Fibroblast of skin of left biceps (primary cell): Measurements from ENCODE around the gene CTIF.

Source experiments
- DNase-seq, 2 experiments: peaks; one replicate each; pipeline ENCODE4 v3.0.0-alpha.2; 2013; ENCODE audit warnings: low read depth in 2 of 2

Gene CTIF

DNA sequence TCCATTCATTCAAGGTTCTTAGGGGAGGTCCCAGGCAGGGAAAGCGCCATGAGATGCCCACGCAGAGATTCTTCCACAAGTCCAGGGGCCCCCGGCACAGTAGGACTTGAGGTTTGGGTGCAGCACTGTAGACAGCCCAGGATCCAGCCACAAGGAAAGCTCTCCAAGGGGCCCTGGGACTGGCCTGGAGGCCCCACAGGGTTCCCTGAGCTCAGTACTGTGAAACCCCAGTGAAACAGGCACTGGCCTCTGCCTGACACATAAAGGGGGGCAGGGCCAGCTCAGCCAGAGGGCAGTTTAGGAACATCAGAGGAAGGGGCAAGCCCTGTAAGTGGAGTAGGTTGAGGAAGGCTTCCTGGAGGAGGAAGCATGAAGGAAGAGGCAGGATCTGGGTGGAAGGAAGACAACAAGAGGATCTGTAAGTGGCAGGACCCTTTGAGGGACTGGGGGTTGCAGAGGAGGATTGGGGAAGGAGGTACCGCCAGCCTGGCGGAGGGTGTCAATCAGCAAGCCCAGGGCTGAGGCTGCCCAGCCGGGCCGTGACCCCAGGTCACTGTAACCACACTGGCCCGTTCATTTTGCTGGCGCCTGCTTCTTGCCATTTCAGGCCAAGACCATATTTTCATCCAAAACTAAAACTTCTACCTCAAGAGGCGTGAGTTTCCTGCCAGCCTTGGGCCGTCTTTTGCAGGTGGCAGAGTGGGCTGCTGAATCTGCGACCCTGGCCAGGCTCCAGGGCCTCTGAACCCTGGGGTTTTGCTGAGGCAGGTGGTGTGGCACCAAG lies 236.7 kb downstream of the CTIF start:
- no peak for DNase-seq

DNA sequence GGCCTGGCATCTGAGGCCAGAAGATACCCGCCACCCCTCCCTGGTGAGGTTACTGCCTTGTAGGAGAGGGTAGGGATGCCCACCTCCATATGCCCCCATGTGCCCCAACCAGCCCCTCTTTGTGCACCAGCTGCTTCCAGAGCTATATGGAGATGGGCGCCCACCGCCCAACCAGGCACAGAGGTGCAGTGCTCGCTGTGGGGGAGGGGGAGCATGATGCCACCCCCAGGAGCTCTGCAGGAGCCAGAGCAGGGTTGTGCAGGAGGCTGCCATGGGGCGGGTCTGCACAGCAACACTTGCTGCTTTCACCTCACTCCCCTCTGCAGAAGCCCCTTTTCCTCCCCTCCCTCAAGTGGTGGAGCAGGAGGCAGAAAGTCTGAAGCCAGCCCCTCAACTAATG lies 237.3 kb downstream of the CTIF start:
- DNase-seq: no peak

- no peak for DNase-seq
Measured at GRCh38 chr18:48776641-48777025, 237.8 kb downstream of the CTIF start.

DNA sequence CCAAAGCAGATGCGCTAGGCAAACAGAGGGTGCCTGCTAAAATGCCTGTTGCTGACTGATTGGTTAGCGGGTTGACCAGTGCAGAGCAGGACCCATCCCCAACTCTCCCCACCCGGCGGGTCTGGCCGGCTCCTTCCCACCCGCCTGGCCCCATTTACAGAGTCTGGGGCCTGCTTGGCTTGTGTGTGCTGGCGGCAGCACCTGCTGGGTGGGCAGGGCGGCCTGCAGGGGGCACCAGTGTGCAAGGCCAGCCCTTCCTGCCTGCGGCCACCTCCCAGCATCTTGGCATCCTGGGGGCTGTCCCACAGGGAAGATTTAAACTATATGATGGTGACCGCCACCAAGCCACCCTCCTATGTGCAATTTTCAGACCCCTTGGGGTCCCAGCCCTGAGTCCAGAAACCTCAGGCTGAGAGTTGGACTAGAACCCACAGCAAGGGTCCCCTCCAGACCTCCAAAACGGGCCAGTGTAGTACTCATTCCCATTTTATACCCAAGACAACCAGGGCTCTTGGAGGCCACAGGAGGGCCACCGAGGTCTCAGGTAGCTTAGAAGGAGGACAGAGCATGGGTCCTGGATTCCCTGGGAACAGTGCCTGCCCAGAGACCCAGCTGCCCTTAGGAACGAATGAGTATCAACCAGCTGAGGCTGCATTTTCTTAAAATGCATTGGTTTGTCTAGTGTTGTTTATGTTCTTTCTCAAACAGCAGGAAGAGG lies 238.4 kb downstream of the CTIF start:
- no peak for DNase-seq

- DNase-seq: no peak
Measured at GRCh38 chr18:48777744-48778116, 238.9 kb downstream of the CTIF start.

- no peak for DNase-seq
Measured at GRCh38 chr18:48778344-48779011, 239.6 kb downstream of the CTIF start.

DNA sequence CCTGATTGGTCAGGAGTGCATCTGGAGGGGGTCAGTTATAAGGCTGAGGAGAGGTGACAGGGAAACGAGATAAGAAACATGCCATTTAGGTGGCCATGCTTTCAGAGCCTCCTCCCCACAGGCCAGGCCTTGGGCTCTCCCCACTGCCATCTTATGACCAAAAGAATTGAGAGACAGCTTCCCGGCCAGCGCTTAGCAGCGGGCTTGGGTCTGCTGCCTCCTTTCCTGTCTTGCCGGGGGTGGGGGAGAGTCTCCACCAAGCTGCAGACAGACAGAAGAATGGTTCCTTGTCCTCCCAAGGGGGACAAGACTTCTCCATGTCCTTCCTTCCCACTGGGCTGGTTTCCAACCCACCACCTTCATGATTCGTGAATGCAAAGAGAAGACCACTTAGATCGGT lies 240.6 kb downstream of the CTIF start:
- no peak for DNase-seq

- no peak for DNase-seq
Measured at GRCh38 chr18:48780201-48780912, 241.5 kb downstream of the CTIF start.

DNA sequence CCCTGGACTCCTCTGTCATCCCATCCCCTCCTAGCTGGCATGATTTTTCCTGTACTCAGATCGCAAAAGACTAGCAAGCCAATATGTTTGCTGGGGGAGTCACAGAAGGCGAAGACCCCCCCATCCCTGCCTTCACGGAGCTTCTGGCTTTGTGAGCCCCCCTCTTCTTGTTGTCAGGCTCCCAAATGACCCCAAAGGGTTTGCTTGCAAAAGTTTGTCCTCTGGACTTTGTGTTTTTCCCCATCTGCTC lies 242.0 kb downstream of the CTIF start:
- DNase-seq: no peak

- no peak for DNase-seq
Measured at GRCh38 chr18:48781163-48781987, 242.5 kb downstream of the CTIF start.

- DNase-seq: no peak
Measured at GRCh38 chr18:48781988-48782363, 243.1 kb downstream of the CTIF start.

DNA sequence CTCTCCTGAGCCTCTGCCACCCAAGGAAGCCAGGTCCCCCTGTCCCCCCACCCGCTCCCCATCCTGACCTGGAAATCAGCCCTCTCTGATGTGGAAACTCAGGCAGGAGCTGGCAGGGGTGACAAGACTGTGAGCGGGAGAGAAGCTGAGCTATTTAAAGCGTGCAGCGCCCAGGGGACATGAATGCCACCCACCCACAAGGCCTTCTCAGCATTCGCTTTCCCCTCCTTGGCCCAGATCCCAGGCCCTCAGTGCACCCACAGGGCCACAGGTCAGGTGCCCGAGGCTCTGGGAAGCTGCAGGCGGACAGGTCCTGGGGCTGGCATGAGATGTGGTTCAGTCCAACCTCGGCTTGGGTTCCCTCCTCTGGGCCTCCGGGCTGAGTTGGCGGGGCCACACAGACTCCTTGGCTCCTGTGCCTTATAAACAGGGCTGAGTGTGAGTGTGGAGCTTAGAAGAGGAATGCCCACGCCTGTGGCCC lies 243.6 kb downstream of the CTIF start:
- DNase-seq: no peak

- DNase-seq: no peak
Measured at GRCh38 chr18:48783616-48784520, 245.0 kb downstream of the CTIF start.

DNA sequence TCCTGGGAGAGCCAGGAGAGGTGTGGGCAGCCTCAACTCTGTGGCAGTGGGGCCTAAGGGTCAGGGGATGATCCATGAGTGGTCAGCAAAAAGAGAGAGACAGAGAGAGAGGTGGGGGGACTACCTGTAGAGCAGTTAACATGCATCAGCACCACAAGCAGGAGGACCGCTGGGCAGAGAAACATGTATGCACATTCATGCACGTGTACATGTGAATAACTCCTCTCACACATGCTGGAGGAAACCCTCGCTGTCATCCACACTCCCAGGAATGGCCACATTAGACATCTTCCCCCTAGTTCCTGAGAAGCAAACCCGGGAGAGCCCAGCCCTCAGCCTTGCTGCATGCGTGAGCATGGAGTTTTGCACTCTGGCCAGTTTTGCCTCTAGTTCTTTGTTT lies 245.8 kb downstream of the CTIF start:
- DNase-seq: no peak

- no peak for DNase-seq
Measured at GRCh38 chr18:48785091-48785614, 246.3 kb downstream of the CTIF start.

DNA sequence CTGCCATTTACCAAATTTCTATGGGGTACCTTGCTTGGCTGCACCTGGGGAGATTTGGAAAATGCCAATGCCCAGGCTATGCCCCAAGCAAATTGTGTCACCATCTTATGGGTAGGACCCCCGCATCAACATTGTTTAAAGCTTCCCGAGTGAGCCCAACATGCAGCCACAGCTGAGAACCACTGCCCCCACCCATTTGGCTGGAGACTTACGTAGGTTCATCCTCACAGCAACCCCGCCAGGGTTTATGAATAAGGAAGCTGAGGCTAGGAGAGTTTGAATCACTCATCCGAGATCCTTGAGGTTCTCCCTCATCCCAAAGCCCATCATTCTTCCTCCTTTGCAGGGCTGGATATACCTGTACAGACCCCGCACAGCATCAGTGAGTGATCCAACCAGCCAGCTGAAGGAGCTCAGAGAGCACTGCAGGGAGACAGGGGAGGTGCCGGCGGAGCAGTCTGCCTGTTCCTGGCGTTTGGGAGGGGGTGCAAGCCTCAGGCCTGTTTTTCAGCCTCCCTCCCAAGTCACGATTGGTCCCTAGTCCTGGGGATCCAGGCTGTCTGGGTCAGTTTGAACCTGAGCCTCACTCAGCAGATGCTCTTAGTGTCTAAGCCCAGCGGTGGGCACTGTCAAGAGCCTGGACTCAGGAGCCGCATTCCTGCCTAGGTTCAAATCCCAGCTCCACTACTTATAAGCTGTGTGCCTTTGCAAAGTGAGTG lies 247.1 kb downstream of the CTIF start:
- no peak for DNase-seq

DNA sequence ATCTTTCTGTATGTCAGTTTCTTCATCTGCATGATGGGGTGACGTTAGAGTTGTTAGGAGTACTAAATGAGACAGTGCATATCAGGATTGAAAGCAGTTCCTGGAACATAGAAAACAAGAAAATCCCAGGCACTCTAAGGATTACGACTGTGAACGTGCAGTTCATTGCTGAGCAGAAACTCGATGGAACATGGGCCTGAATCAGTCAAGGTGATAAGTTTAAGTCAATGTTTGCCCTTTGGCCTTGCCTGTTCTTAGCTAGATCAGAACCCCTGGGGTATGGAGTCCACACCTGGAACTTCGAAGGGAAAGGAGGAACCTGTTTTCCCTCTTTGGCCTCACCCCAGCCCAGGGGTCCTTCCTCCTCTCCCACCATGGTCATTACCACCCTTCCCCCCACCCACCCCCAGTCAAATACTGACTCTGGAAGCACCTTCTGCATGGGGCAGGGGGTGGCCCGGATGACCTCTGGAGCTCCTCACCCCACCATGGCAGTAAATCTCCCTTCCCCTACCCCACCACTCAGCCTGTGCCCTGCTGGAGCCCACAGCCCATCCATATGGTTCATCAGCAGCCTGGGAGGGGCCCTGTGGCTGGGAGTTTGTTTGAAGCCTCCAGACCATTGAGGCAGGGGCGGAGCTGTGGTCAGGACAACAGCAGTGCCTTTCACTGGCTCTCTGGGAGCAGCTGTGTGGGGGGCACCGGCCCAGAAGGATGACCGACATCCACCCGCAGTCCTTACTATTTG lies 247.8 kb downstream of the CTIF start:
- DNase-seq: no peak

GRCh38 chr18:48787203-48788151 lies 248.6 kb downstream of the CTIF start:
- DNase-seq: peak in 1 of 2 experiments; percentile 12
